Suprapubic skin (tissue), 4 donors: Measurements from ENCODE around the gene FRK.

Source experiments
- CTCF ChIP-seq, 2 donors: fragments of 200-600 bp in 1 of 2; fragments of 450-650 bp in 1 of 2; sonication (generic) in 1 of 2; IDR thresholded peaks; one replicate each; pipeline ENCODE4 v1.5.1; 2016 to 2019; ENCODE audit warnings: antibody characterized with exemption in 2 of 2, mild to moderate bottlenecking in 1 of 2, moderate library complexity in 1 of 2
- EP300 ChIP-seq: sonication (generic); formaldehyde crosslinking; IDR thresholded peaks from one replicate; pipeline ENCODE4 v1.6.1; 2017; ENCODE audit warnings: antibody characterized with exemption
- POLR2A ChIP-seq, 2 donors: fragments of 450-650 bp; IDR thresholded peaks; one replicate each; pipeline ENCODE4 v1.6.1; 2017; ENCODE audit warnings: antibody characterized with exemption in 2 of 2, mild to moderate bottlenecking in 2 of 2, moderate library complexity in 2 of 2
- POLR2AphosphoS5 ChIP-seq, 3 donors: sonication (generic); formaldehyde crosslinking; IDR thresholded peaks; one replicate each; pipeline ENCODE4 v1.6.1; 2017; ENCODE audit warnings: antibody characterized with exemption in 3 of 3

- TF ChIP-seq CTCF (IDR thresholded peaks at IDR 0.05): no peak
- no peak for TF ChIP-seq EP300
- no peak for TF ChIP-seq POLR2A (IDR thresholded peaks at IDR 0.05)
- no peak for TF ChIP-seq POLR2AphosphoS5 (IDR thresholded peaks at IDR 0.05)
Observed at GRCh38 chr6:115908906-115909559, 151.7 kb downstream of the FRK start.
